Sigmoid colon (tissue), 7 donors: ENCODE data around the gene SLC9A8. TPM values are rescaled to one million over a fixed set of nuclear protein-coding genes. Genes with fewer than 3 reads are reported as not detected.
A peak's percentile ranks its signal among the peaks of the same experiment; 100 is the strongest.

Experiments used
- DNase-seq: peaks from one replicate; pipeline ENCODE4 v3.0.0-alpha.2; 2019
- H3K27ac ChIP-seq, 4 donors: fragments of 200-600 bp; sonication (generic); one replicate each; pipeline ENCODE4 v1.5.1; 2016 to 2019; ENCODE audit warnings: mild to moderate bottlenecking in 1 of 4
- H3K27me3 ChIP-seq, 3 donors: fragments of 200-600 bp; sonication (generic); one replicate each; pipeline ENCODE4 v1.5.1; 2019; ENCODE audit warnings: mild to moderate bottlenecking in 1 of 3
- H3K36me3 ChIP-seq, 4 donors: fragments of 200-600 bp; sonication (generic); one replicate each; pipeline ENCODE4 v1.5.1; 2016 to 2019
- H3K4me1 ChIP-seq, 4 donors: fragments of 200-600 bp; sonication (generic); one replicate each; pipeline ENCODE4 v1.5.1; 2017 to 2019
- H3K4me3 ChIP-seq, 4 donors: fragments of 200-600 bp; sonication (generic); one replicate each; pipeline ENCODE4 v1.5.1; 2017 to 2019; ENCODE audit warnings: mild to moderate bottlenecking in 2 of 4, moderate library complexity in 1 of 4
- H3K9me3 ChIP-seq, 4 donors: fragments of 200-600 bp in 3 of 4; sonication (generic) in 3 of 4; one replicate each; pipeline versions ENCODE4 v1.5.1 to v1.6.1; 2013 to 2019
- EP300 ChIP-seq, 4 donors: sonication (generic); formaldehyde crosslinking; IDR thresholded peaks; one replicate each; pipeline ENCODE4 v1.6.1; 2017; ENCODE audit warnings: antibody characterized with exemption in 4 of 4
- POLR2A ChIP-seq, 2 donors: fragments of 450-650 bp; IDR thresholded peaks; one replicate each; pipeline ENCODE4 v1.6.1; 2016; ENCODE audit warnings: antibody characterized with exemption in 2 of 2, mild to moderate bottlenecking in 2 of 2, moderate library complexity in 2 of 2
- POLR2AphosphoS5 ChIP-seq, 4 donors: sonication (generic); formaldehyde crosslinking; IDR thresholded peaks; one replicate each; pipeline ENCODE4 v1.6.1; 2017; ENCODE audit warnings: antibody characterized with exemption in 4 of 4
- WGBS, 2 donors: extraction: QIAGEN DNeasy Blood & Tissue Kit; methylation state at CpG; one replicate each; pipeline ENCODE4 v1.1.7; 2013; 5-methylcytosine and 5-hydroxymethylcytosine counted together
- intact Hi-C: fragments of 100-400 bp; cut with DNase I; formaldehyde crosslinking; loops from one replicate; pipeline ENCODE4 v1.15.1; 2023
- polyA plus RNA-seq, 3 donors: library from polyadenylated mRNA; stranded (reverse); fragments of 200-250 nt; gene quantifications; one replicate each; pipeline ENCODE4 v1.2.3, GENCODE V29; 2013
- total RNA-seq, 4 donors: library from RNA; depleted of rRNA; stranded (reverse); fragments of >200 nt; gene quantifications; one replicate each; pipeline ENCODE4 v1.1.0, GENCODE V29; 2016
- TF ChIP-seq, protein P1 (sequence below), 4 experiments: fragments of 450-650 bp in 3 of 4; fragments of 200-600 bp in 1 of 4; IDR thresholded peaks; one replicate each; pipeline ENCODE4 v1.5.1; 2016 to 2019; ENCODE audit warnings: antibody characterized with exemption in 4 of 4, mild to moderate bottlenecking in 3 of 4, moderate library complexity in 2 of 4
- donor health status: healthy with polysubstance abuse.
- donor health status: Bipolar disorder and iron deficiency.
- donor health status: healthy.

The SLC9A8 gene
- total and polyA plus RNA-seq, 7 donors = 1.8 to 14.7 (median 5.7) TPM

GRCh38 chr20:49914310-49915117 is 101.9 kb downstream of the SLC9A8 start:
- no peak for DNase-seq

DNA sequence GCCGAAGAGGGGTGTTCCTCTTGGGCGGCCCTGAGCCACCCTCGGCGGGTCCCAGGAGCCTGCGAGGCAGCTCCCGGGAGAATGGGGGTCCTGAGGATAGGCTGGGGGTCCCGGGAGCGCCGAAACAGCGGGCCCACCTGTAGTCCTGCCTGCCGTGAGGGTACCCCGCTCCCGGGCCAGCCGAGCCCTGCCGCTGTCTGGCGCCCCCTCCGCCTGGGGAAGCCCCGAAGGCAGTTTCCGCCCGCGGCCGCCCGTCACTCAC is 102.4 kb downstream of the SLC9A8 start:
- intact Hi-C loops = loop anchor here (10.0 kb wide), 1 partner anchor 280 kb away; no protein-coding TSS in a partner anchor
- DNase-seq = no peak

More at GRCh38 chr20:49914310-49915117, 101.9 kb downstream of the SLC9A8 start:
- TF ChIP-seq, protein P1, sequence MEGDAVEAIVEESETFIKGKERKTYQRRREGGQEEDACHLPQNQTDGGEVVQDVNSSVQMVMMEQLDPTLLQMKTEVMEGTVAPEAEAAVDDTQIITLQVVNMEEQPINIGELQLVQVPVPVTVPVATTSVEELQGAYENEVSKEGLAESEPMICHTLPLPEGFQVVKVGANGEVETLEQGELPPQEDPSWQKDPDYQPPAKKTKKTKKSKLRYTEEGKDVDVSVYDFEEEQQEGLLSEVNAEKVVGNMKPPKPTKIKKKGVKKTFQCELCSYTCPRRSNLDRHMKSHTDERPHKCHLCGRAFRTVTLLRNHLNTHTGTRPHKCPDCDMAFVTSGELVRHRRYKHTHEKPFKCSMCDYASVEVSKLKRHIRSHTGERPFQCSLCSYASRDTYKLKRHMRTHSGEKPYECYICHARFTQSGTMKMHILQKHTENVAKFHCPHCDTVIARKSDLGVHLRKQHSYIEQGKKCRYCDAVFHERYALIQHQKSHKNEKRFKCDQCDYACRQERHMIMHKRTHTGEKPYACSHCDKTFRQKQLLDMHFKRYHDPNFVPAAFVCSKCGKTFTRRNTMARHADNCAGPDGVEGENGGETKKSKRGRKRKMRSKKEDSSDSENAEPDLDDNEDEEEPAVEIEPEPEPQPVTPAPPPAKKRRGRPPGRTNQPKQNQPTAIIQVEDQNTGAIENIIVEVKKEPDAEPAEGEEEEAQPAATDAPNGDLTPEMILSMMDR (IDR thresholded peaks at IDR 0.05) = no peak
- TF ChIP-seq POLR2AphosphoS5 (IDR thresholded peaks at IDR 0.05) (no peak), POLR2A (IDR thresholded peaks at IDR 0.05) (no peak), EP300 (IDR thresholded peaks at IDR 0.05) (no peak)
- Histone ChIP-seq H3K4me1 (peaks cover 0 to 46% (median 35%) of the 10 kb centered on the region in 4 donors), H3K27me3 (no peaks in the 10 kb centered on the region), H3K4me3 (peak overlapping the region; percentile 95 to 100 (median 100)), H3K27ac (peak overlapping the region; percentile 95 to 100 (median 98)), H3K36me3 (peaks cover 0 to 4% (median 0%) of the 10 kb centered on the region in 4 donors), H3K9me3 (no peaks in the 10 kb centered on the region)
- intact Hi-C loops = loop anchor here (10.0 kb wide), 1 partner anchor 280 kb away; no protein-coding TSS in a partner anchor
- 2 to 6% methylated on average over 19 of the region's 19 CpGs for WGBS, 2 donors

DNA sequence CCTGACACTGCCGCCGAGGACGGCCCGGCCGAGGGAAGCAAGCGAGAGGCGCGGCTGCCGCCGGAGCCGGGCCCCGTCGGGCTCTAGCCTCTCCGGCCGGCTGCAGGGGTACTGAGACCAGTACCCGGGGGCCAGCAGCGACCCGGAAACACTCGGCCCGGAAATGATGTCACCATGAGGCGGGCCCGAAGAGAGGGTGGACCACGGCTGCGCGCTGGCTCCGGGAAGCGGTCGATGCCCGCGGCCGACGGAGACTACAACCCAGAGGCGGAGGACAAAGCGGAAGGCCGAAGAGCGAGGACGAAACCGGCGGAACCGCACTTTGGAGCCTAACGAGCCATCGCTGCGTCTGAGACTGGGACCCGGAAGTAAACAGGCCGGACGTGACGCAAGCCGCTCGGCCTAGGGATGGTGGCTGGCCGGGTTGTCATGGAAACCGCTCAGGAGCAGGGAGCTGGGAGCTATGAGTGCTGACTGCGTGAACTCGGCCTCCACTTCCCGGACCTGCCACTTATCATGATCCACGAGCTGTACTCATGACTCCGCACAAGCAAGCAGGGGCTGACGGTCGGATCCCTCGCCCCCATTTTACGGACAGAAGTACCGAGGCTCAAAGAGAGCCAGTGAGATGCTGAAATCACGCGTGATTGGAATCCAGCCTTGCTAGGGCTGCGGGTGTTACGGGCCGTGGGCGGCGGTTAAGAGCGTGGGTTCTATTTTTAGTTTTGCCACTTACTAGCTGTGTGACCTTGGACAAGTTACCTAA is 102.9 kb downstream of the SLC9A8 start, which contains the start of gene SPATA2:
Gene SPATA2 (minus strand): TSS at position 150 of the 766 bp plus-strand sequence. CDS start 7,039 bp downstream, outside the sequence.
- 0 to 1% methylated on average over 69 of the region's 69 CpGs for WGBS, 2 donors
- TF ChIP-seq POLR2A (IDR thresholded peaks at IDR 0.05) = peak; percentile 52 to 66
- TF ChIP-seq POLR2AphosphoS5 (IDR thresholded peaks at IDR 0.05) = peak; percentile 63 to 89 (median 80)
- TF ChIP-seq, protein P1 (IDR thresholded peaks at IDR 0.05) = no peak
- peak in 1 of 4 donors; percentile 13 for TF ChIP-seq EP300 (IDR thresholded peaks at IDR 0.05)
- no peaks in the 10 kb centered on the region for H3K9me3 ChIP-seq
- no peaks in the 10 kb centered on the region for H3K27me3 ChIP-seq
- H3K4me1 ChIP-seq = peaks cover 0 to 40% (median 26%) of the 10 kb centered on the region in 4 donors
- H3K36me3 ChIP-seq = no peaks in the 10 kb centered on the region
- DNase-seq = peak; percentile 99
- H3K4me3 ChIP-seq = peak within 1 kb of the TSS; percentile 95 to 100 (median 100)
- intact Hi-C loops = loop anchor here (10.0 kb wide), 1 partner anchor 281 kb away; no protein-coding TSS in a partner anchor
- H3K27ac ChIP-seq = peak within 1 kb of the TSS; percentile 95 to 100 (median 98)

More for the DNA sequence above, 102.4 kb downstream of the SLC9A8 start:
- Histone ChIP-seq H3K27me3 (no peaks in the 10 kb centered on the region), H3K4me1 (peaks cover 0 to 45% (median 31%) of the 10 kb centered on the region in 4 donors), H3K9me3 (no peaks in the 10 kb centered on the region), H3K4me3 (peak overlapping the region; percentile 95 to 100 (median 100)), H3K27ac (peak overlapping the region; percentile 95 to 100 (median 98)), H3K36me3 (peaks cover 0 to 1% (median 0%) of the 10 kb centered on the region in 4 donors)
- TF ChIP-seq POLR2AphosphoS5 (IDR thresholded peaks at IDR 0.05) = no peak
- TF ChIP-seq, protein P1 (IDR thresholded peaks at IDR 0.05) = no peak
- TF ChIP-seq EP300 (IDR thresholded peaks at IDR 0.05) = no peak
- no peak for TF ChIP-seq POLR2A (IDR thresholded peaks at IDR 0.05)
- 0% methylated on average over 23 of the region's 23 CpGs for WGBS, 2 donors

GRCh38 chr20:49916146-49917002 is 103.7 kb downstream of the SLC9A8 start:
- Histone ChIP-seq H3K36me3 (no peaks in the 10 kb centered on the region), H3K4me1 (peaks cover 0 to 33% (median 26%) of the 10 kb centered on the region in 4 donors), H3K27ac (peak overlapping the region; percentile 95 to 100 (median 98)), H3K4me3 (peak overlapping the region; percentile 95 to 100 (median 100)), H3K9me3 (no peaks in the 10 kb centered on the region), H3K27me3 (no peaks in the 10 kb centered on the region)
- DNase-seq = peak; percentile 43
- TF ChIP-seq EP300 (IDR thresholded peaks at IDR 0.05) (no peak), POLR2AphosphoS5 (IDR thresholded peaks at IDR 0.05) (no peak), POLR2A (IDR thresholded peaks at IDR 0.05) (no peak)
- TF ChIP-seq, protein P1 (IDR thresholded peaks at IDR 0.05) = no peak
- 7 to 39% methylated on average over 19 of the region's 19 CpGs for WGBS, 2 donors
- intact Hi-C loops = loop anchor here (10.0 kb wide), 1 partner anchor 282 kb away; no protein-coding TSS in a partner anchor
